Adrenal gland (tissue), 5 donors: ENCODE data around the gene PPBP.

Source experiments
- CTCF ChIP-seq, 6 experiments: fragments of 450-650 bp in 4 of 6; fragments of 200-600 bp in 2 of 6; sonication (generic) in 1 of 6; IDR thresholded peaks; 1 replicate in 5 of 6; 2 replicates in 1 of 6; pipeline versions ENCODE4 v1.5.1 to v1.8.0; 2016 to 2021; ENCODE audit warnings: antibody characterized with exemption in 6 of 6, mild to moderate bottlenecking in 2 of 6, moderate library complexity in 1 of 6
- POLR2A ChIP-seq, 2 donors: fragments of 450-650 bp; IDR thresholded peaks; one replicate each; pipeline ENCODE4 v1.6.1; 2017; ENCODE audit warnings: antibody characterized with exemption in 2 of 2, mild to moderate bottlenecking in 2 of 2, moderate library complexity in 1 of 2
- donor health status: DM: no; HTN: no; CAD: no.

GRCh38 chr4:73936969-73937368, 51.0 kb downstream of the PPBP start:
- no peak for TF ChIP-seq CTCF (IDR thresholded peaks at IDR 0.05)
- TF ChIP-seq POLR2A (IDR thresholded peaks at IDR 0.05), result no peak
